Gastrocnemius medialis (tissue), 4 donors: ENCODE measurements around the gene LSM11. TPM values are rescaled to one million over a fixed set of nuclear protein-coding genes. Genes with fewer than 3 reads are reported as not detected.

Experiments
- ATAC-seq, 2 donors: fragments of 150-250 bp; one replicate each; pipeline ENCODE4 v1.9.1; 2016
- DNase-seq, 2 donors: peaks; one replicate each; pipeline ENCODE4 v3.0.0-alpha.2; 2019
- H3K27ac ChIP-seq, 4 donors: fragments of 200-600 bp; sonication (generic); 1 replicate in 1 of 4; 2 replicates in 3 of 4; pipeline ENCODE4 v1.5.1; 2016 to 2018; ENCODE audit warnings: mild to moderate bottlenecking in 2 of 4, moderate library complexity in 1 of 4
- H3K27me3 ChIP-seq, 3 donors: fragments of 200-600 bp; sonication (generic) in 2 of 3; 1 replicate in 1 of 3; 2 replicates in 2 of 3; pipeline versions ENCODE4 v1.5.1 to v1.6.0; 2016 to 2019; ENCODE audit warnings: mild to moderate bottlenecking in 1 of 3, moderate library complexity in 1 of 3
- H3K36me3 ChIP-seq, 2 donors: fragments of 200-600 bp; sonication (generic) in 1 of 2; one replicate each; pipeline ENCODE4 v1.5.1; 2017 to 2018
- H3K4me1 ChIP-seq, 2 donors: fragments of 200-600 bp; sonication (generic) in 1 of 2; one replicate each; pipeline ENCODE4 v1.5.1; 2016 to 2017; ENCODE audit warnings: mild to moderate bottlenecking in 2 of 2
- H3K4me3 ChIP-seq, 4 donors: fragments of 200-600 bp; sonication (generic) in 3 of 4; 1 replicate in 1 of 4; 2 replicates in 3 of 4; pipeline ENCODE4 v1.5.1; 2016 to 2019; ENCODE audit warnings: mild to moderate bottlenecking in 2 of 4
- H3K9me3 ChIP-seq, 3 donors: fragments of 200-600 bp; sonication (generic) in 2 of 3; 1 replicate in 1 of 3; 2 replicates in 2 of 3; pipeline ENCODE4 v1.5.1; 2016 to 2019
- CTCF ChIP-seq, 5 experiments: fragments of 450-650 bp in 3 of 5; fragments of 200-600 bp in 2 of 5; sonication (generic) in 2 of 5; IDR thresholded peaks in 4 of 5; conservative IDR thresholded peaks in 1 of 5; 1 replicate in 4 of 5; 2 replicates in 1 of 5; pipeline ENCODE4 v1.5.1; 2016 to 2019; ENCODE audit warnings: antibody characterized with exemption in 5 of 5, mild to moderate bottlenecking in 3 of 5, moderate library complexity in 3 of 5
- POLR2A ChIP-seq, 2 donors: fragments of 450-650 bp; IDR thresholded peaks; one replicate each; pipeline ENCODE4 v1.6.1; 2017; ENCODE audit warnings: antibody characterized with exemption in 2 of 2, mild to moderate bottlenecking in 2 of 2, moderate library complexity in 2 of 2
- in situ Hi-C, 4 donors: fragments of 200-750 bp; cut with MboI; loops; one replicate each; pipeline versions ENCODE4 v1.15.0 to v1.8.0; 2017; ENCODE audit warnings: low sequenced_read_pairs in 4 of 4
- intact Hi-C: fragments of 100-400 bp; cut with DNase I; formaldehyde crosslinking; loops from one replicate; pipeline ENCODE4 v1.15.1; 2023; ENCODE audit warnings: low total_unique reads
- total RNA-seq, 4 donors: library from RNA; depleted of rRNA; stranded (reverse); fragments of >200 nt; gene quantifications; one replicate each; pipeline versions ENCODE4 v1.1.0 to v1.2.3, GENCODE V29; 2016

Gene LSM11
- total RNA-seq, 4 donors from 2014 or later, result 0.95 to 1.9 (median 1.2) TPM

- DNase-seq (no peak), ATAC-seq (no peak)
- Histone ChIP-seq H3K36me3 (no peaks in the 10 kb centered on the region), H3K27ac (no peak overlapping the region), H3K4me3 (no peak overlapping the region), H3K4me1 (peaks cover 5 to 9% of the 10 kb centered on the region in 2 donors), H3K9me3 (no peaks in the 10 kb centered on the region), H3K27me3 (no peaks in the 10 kb centered on the region)
- in situ Hi-C loops, result loop anchor here in 1 of 4 donors (25.0 kb wide), 1 partner anchor 1365 kb away; no protein-coding TSS in a partner anchor
- TF ChIP-seq POLR2A (IDR thresholded peaks at IDR 0.05) (no peak), CTCF (IDR thresholded peaks at IDR 0.05 in 4 of 5, conservative IDR thresholded peaks at IDR 0.05 in 1 of 5) (no peak)
- intact Hi-C loops, result no loop called here
Observed at GRCh38 chr5:157772127-157772526, 28.6 kb downstream of the LSM11 start.

DNA sequence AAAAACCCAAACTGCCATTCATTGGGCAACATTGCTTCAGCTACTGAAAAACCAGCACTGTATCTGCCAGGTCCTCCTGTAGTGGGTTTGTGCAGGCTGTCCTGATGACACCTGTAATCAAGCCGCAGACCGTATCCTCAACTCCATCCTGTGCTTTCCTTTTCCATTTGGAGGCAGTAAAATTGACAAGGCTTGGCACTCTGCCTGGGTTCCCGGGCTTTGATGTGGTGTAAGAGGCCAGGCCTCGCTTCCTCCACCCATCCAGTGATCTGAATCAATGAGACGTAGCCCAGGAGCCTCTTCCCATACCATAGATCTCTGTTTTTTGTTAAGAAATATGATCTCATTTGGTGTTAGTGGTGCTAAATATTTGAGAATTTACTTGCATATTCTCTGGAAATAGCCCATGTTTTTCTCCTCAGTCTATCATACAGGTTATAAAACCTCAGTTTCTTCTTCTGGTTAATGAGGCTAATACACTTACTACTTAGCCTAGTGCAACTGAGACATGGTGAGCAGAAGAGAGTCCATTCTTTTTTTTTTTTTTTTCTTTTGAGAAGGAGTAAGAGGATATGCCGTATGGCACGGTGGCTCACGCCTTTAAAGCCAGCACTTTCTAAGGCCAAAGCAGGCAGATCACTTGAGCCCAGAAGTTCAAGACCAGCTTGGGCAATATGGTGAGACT lies 34.8 kb downstream of the LSM11 start:
- Histone ChIP-seq H3K4me3 (no peak overlapping the region), H3K4me1 (no peaks in the 10 kb centered on the region), H3K27ac (no peak overlapping the region), H3K36me3 (no peaks in the 10 kb centered on the region), H3K9me3 (no peaks in the 10 kb centered on the region), H3K27me3 (no peaks in the 10 kb centered on the region)
- in situ Hi-C loops (no loop called here), intact Hi-C loops (no loop called here)
- DNase-seq (no peak), ATAC-seq (no peak)
- TF ChIP-seq POLR2A (IDR thresholded peaks at IDR 0.05), result no peak
- no peak for TF ChIP-seq CTCF (IDR thresholded peaks at IDR 0.05 in 4 of 5, conservative IDR thresholded peaks at IDR 0.05 in 1 of 5)

GRCh38 chr5:157779221-157779620 lies 35.7 kb downstream of the LSM11 start:
- Histone ChIP-seq H3K27me3 (no peaks in the 10 kb centered on the region), H3K4me3 (no peak overlapping the region), H3K36me3 (no peaks in the 10 kb centered on the region), H3K27ac (no peak overlapping the region), H3K9me3 (no peaks in the 10 kb centered on the region), H3K4me1 (no peaks in the 10 kb centered on the region)
- no peak for ATAC-seq
- intact Hi-C loops (no loop called here), in situ Hi-C loops (no loop called here)
- no peak for TF ChIP-seq CTCF (IDR thresholded peaks at IDR 0.05 in 4 of 5, conservative IDR thresholded peaks at IDR 0.05 in 1 of 5)
- no peak for TF ChIP-seq POLR2A (IDR thresholded peaks at IDR 0.05)
- no peak for DNase-seq

- intact Hi-C loops, result no loop called here
- Histone ChIP-seq H3K36me3 (peaks cover 0 to 32% of the 10 kb centered on the region in 2 donors), H3K4me1 (no peaks in the 10 kb centered on the region), H3K4me3 (no peak overlapping the region), H3K27ac (no peak overlapping the region), H3K27me3 (no peaks in the 10 kb centered on the region), H3K9me3 (no peaks in the 10 kb centered on the region)
- in situ Hi-C loops, result no loop called here
- ATAC-seq (no peak), DNase-seq (no peak)
- TF ChIP-seq CTCF (IDR thresholded peaks at IDR 0.05 in 4 of 5, conservative IDR thresholded peaks at IDR 0.05 in 1 of 5) (no peak), POLR2A (IDR thresholded peaks at IDR 0.05) (no peak)
Observed at GRCh38 chr5:157785801-157786200, 42.3 kb downstream of the LSM11 start.

GRCh38 chr5:157793301-157793700 lies 49.8 kb downstream of the LSM11 start:
- DNase-seq, result no peak
- ATAC-seq, result no peak
- H3K4me3 ChIP-seq, result no peak overlapping the region
- no peaks in the 10 kb centered on the region for H3K4me1 ChIP-seq
- intact Hi-C loops, result no loop called here
- H3K9me3 ChIP-seq, result no peaks in the 10 kb centered on the region
- TF ChIP-seq POLR2A (IDR thresholded peaks at IDR 0.05) (no peak), CTCF (IDR thresholded peaks at IDR 0.05 in 4 of 5, conservative IDR thresholded peaks at IDR 0.05 in 1 of 5) (no peak)
- no peaks in the 10 kb centered on the region for H3K27me3 ChIP-seq
- no peak overlapping the region for H3K27ac ChIP-seq
- in situ Hi-C loops, result no loop called here
- H3K36me3 ChIP-seq, result peaks cover 0 to 44% of the 10 kb centered on the region in 2 donors
